ENCODE results near the gene HOXA4.

DNA sequence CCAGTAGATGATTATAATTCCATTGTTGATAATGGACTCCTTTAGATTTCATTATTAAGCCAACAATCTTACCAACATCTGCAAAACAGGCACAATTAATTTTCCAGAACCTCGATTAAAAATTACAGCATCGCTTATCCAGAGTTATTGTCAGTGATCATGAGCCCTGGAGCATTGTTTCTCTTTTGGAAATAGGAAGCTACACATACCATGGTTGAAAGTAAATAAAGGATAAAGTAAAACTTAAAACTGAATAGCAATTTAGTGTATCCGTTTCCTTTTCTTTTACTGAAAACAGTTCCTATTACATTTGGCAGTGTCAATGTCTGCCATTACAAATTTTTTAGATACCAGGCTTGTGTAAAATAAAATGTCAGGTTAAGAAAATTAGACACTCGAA lies 18.2 kb downstream of the HOXA4 start:
- TF ChIP-seq, protein P1, sequence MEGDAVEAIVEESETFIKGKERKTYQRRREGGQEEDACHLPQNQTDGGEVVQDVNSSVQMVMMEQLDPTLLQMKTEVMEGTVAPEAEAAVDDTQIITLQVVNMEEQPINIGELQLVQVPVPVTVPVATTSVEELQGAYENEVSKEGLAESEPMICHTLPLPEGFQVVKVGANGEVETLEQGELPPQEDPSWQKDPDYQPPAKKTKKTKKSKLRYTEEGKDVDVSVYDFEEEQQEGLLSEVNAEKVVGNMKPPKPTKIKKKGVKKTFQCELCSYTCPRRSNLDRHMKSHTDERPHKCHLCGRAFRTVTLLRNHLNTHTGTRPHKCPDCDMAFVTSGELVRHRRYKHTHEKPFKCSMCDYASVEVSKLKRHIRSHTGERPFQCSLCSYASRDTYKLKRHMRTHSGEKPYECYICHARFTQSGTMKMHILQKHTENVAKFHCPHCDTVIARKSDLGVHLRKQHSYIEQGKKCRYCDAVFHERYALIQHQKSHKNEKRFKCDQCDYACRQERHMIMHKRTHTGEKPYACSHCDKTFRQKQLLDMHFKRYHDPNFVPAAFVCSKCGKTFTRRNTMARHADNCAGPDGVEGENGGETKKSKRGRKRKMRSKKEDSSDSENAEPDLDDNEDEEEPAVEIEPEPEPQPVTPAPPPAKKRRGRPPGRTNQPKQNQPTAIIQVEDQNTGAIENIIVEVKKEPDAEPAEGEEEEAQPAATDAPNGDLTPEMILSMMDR (conservative IDR thresholded peaks at IDR 0.05; ENCODE audit: low read depth, low read length), result no peak
- no peak for TF ChIP-seq EZH2 (IDR thresholded peaks at IDR 0.05; ENCODE audit: low read length, unreplicated experiment)
